Cardiac fibroblast (primary cell): ENCODE results near the gene PRKD1.
"Not testable (repeated sequence)": the region's sequence is repeated elsewhere in the genome, so short reads cannot be mapped to it uniquely, and the experiment has no call there.

Experiments used
- DNase-seq, 2 donors: peaks; one replicate each; pipeline versions ENCODE4 v3.0.0 to v3.0.0-alpha.2; 2010; ENCODE audit warnings: low read depth in 2 of 2
- H3K4me3 ChIP-seq, 2 donors: replicated peaks in 1 of 2; 1 replicate in 1 of 2; 2 replicates in 1 of 2; pipeline ENCODE4 v1.5.1; 2011; ENCODE audit warnings: low read depth in 2 of 2, low read length in 2 of 2, mild to moderate bottlenecking in 2 of 2, moderate library complexity in 1 of 2
- CTCF ChIP-seq: IDR thresholded peaks from one replicate; pipeline ENCODE4 v1.5.1; 2011; ENCODE audit warnings: low read depth, mild to moderate bottlenecking, low read length, inconsistent platforms

The PRKD1 gene

GRCh38 chr14:29712601-29713000 is 215.0 kb downstream of the PRKD1 start:
- H3K4me3 ChIP-seq: no peak overlapping the region
- no peak for TF ChIP-seq CTCF
- DNase-seq: no peak

- peak; percentile 41 for TF ChIP-seq CTCF
- H3K4me3 ChIP-seq: no peak overlapping the region
- peak; percentile 37 to 39 for DNase-seq
Observed at GRCh38 chr14:29710015-29710414, 217.6 kb downstream of the PRKD1 start.

- DNase-seq: peak; percentile 19 to 30
- no peak overlapping the region for H3K4me3 ChIP-seq
- TF ChIP-seq CTCF: no peak
Observed at GRCh38 chr14:29709490-29709889, 218.2 kb downstream of the PRKD1 start.

GRCh38 chr14:29706700-29707099 is 220.9 kb downstream of the PRKD1 start:
- no peak overlapping the region for H3K4me3 ChIP-seq
- DNase-seq: no peak
- TF ChIP-seq CTCF: no peak

- DNase-seq: no peak
- no peak for TF ChIP-seq CTCF
- no peak overlapping the region for H3K4me3 ChIP-seq
Observed at GRCh38 chr14:29705801-29706200, 221.8 kb downstream of the PRKD1 start.

GRCh38 chr14:29689597-29689996 is 238.1 kb downstream of the PRKD1 start:
- DNase-seq, H3K4me3 ChIP-seq: not testable (repeated sequence)

GRCh38 chr14:29687866-29688265 is 239.8 kb downstream of the PRKD1 start:
- TF ChIP-seq CTCF: no peak
- no peak overlapping the region for H3K4me3 ChIP-seq
- DNase-seq: peak in 1 of 2 donors; percentile 58
